Trophoblast cell (in vitro differentiated cells and primary cell): ENCODE data around the gene PLCH1.

Experiments
- DNase-seq, 2 donors: peaks; one replicate each; pipeline ENCODE4 v3.0.0-alpha.2; 2016
- H2AFZ ChIP-seq: 2 replicates; pipeline ENCODE4 v1.6.1; 2013; ENCODE audit warnings: low read length, moderate library complexity, mild to moderate bottlenecking; ENCODE audit not compliant: insufficient read depth, poor library complexity
- H2AK5ac ChIP-seq: 2 replicates; pipeline ENCODE4 v1.6.1; 2013; ENCODE audit warnings: mild to moderate bottlenecking, low read length
- H2BK120ac ChIP-seq: 2 replicates; pipeline ENCODE4 v1.6.1; 2013; ENCODE audit warnings: low read length, mild to moderate bottlenecking, moderate library complexity; ENCODE audit not compliant: insufficient read depth, poor library complexity
- H2BK12ac ChIP-seq: 2 replicates; pipeline ENCODE4 v1.6.1; 2013; ENCODE audit warnings: mild to moderate bottlenecking, low read length, moderate library complexity
- H2BK5ac ChIP-seq: 2 replicates; pipeline ENCODE4 v1.6.1; 2013; ENCODE audit warnings: low read length, low read depth, moderate library complexity, mild to moderate bottlenecking; ENCODE audit not compliant: poor library complexity
- H3K14ac ChIP-seq: 2 replicates; pipeline ENCODE4 v1.6.1; 2013; ENCODE audit warnings: mild to moderate bottlenecking, low read length
- H3K18ac ChIP-seq: 2 replicates; pipeline ENCODE4 v1.6.1; 2013; ENCODE audit warnings: mild to moderate bottlenecking, low read length
- H3K23ac ChIP-seq: 2 replicates; pipeline ENCODE4 v1.6.1; 2013; ENCODE audit warnings: low read length
- H3K27ac ChIP-seq: 2 replicates; pipeline ENCODE4 v1.5.1; 2013; ENCODE audit warnings: low read depth, mild to moderate bottlenecking, inconsistent platforms, low read length, moderate library complexity
- H3K27me3 ChIP-seq: 2 replicates; pipeline ENCODE4 v1.6.1; 2013; ENCODE audit warnings: inconsistent platforms, mild to moderate bottlenecking, low read length, moderate library complexity; ENCODE audit not compliant: insufficient read depth
- H3K36me3 ChIP-seq, 2 experiments: 1 replicate in 1 of 2; 2 replicates in 1 of 2; pipeline ENCODE4 v1.6.1; 2013; ENCODE audit warnings: low read length in 2 of 2, mild to moderate bottlenecking in 2 of 2, moderate library complexity in 1 of 2; ENCODE audit not compliant: insufficient read depth in 2 of 2, control insufficient read depth in 1 of 2
- H3K4ac ChIP-seq: 2 replicates; pipeline ENCODE4 v1.6.1; 2013; ENCODE audit warnings: low read depth, mild to moderate bottlenecking, low read length, moderate library complexity
- H3K4me1 ChIP-seq, 2 experiments: 1 replicate in 1 of 2; 2 replicates in 1 of 2; pipeline ENCODE4 v1.6.1; 2013; ENCODE audit warnings: low read length in 2 of 2, mild to moderate bottlenecking in 2 of 2, moderate library complexity in 1 of 2; ENCODE audit not compliant: insufficient read depth in 2 of 2, control insufficient read depth in 1 of 2
- H3K4me2 ChIP-seq: 2 replicates; pipeline ENCODE4 v1.6.1; 2013; ENCODE audit warnings: inconsistent platforms, mild to moderate bottlenecking, low read length, moderate library complexity
- H3K4me3 ChIP-seq: 2 replicates; pipeline ENCODE4 v1.5.1; 2013; ENCODE audit warnings: mild to moderate bottlenecking, low read depth, low read length, inconsistent platforms
- H3K79me1 ChIP-seq: one replicate; pipeline ENCODE4 v1.6.1; 2013; ENCODE audit warnings: low read length
- H3K79me2 ChIP-seq: 2 replicates; pipeline ENCODE4 v1.6.1; 2013; ENCODE audit warnings: low read length, mild to moderate bottlenecking; ENCODE audit not compliant: control insufficient read depth, insufficient read depth, poor library complexity
- H3K9ac ChIP-seq: 2 replicates; pipeline ENCODE4 v1.6.1; 2013; ENCODE audit warnings: mild to moderate bottlenecking, low read length
- H3K9me3 ChIP-seq: 2 replicates; pipeline ENCODE4 v1.6.1; 2013; ENCODE audit warnings: low read depth, mild to moderate bottlenecking, control low read depth, inconsistent platforms, low read length; ENCODE audit not compliant: insufficient read depth
- H4K12ac ChIP-seq: 2 replicates; pipeline ENCODE4 v1.6.1; 2013; ENCODE audit warnings: low read depth, mild to moderate bottlenecking, low read length, moderate library complexity
- H4K8ac ChIP-seq: 2 replicates; pipeline ENCODE4 v1.6.1; 2013; ENCODE audit warnings: low read depth, mild to moderate bottlenecking, low read length, moderate library complexity
- H4K91ac ChIP-seq: one replicate; pipeline ENCODE4 v1.6.1; 2013; ENCODE audit warnings: low read depth, mild to moderate bottlenecking, low read length, moderate library complexity
- WGBS: extraction: QIAGEN DNeasy Blood & Tissue Kit; methylation state at CpG from one replicate; pipeline ENCODE4 v1.1.7; 2013; ENCODE audit warnings: missing lambda C conversion rate; ENCODE audit not compliant: insufficient read length, insufficient coverage; ENCODE audit errors: extremely low coverage; 5-methylcytosine and 5-hydroxymethylcytosine counted together

The PLCH1 gene

DNA sequence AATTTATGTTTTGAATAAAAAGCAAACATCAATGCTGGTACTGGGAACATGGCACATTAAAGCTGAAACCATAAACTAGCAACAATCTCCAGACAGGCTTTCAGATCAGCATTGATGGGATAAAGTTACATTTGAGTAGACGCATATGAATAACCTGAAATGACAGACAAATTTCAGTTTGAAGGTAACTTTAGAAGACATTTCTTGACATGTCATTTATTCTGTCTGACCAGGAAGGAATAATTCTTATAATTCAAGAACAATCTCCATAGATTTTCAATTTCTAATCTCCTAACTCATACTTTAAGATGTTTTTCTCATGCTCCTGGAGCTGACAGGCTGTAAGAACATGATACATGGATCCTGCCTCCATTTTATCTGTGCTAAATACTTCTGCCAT, 69.8 kb downstream of the PLCH1 start:
- Histone ChIP-seq H3K36me3 (no peaks in the 10 kb centered on the region), H3K27me3 (no peaks in the 10 kb centered on the region), H3K79me1 (peaks cover 1% of the 10 kb centered on the region), H3K4me3 (no peak overlapping the region), H3K23ac (no peak overlapping the region), H3K14ac (no peak overlapping the region), H2BK5ac (no peak overlapping the region), H3K27ac (no peak overlapping the region), H3K9me3 (no peaks in the 10 kb centered on the region), H4K8ac (no peak overlapping the region), H3K79me2 (no peaks in the 10 kb centered on the region), H3K9ac (no peak overlapping the region), H4K91ac (no peak overlapping the region), H2AK5ac (no peak overlapping the region), H3K18ac (no peak overlapping the region), H2BK120ac (no peak overlapping the region), H3K4me2 (no peak overlapping the region), H4K12ac (no peak overlapping the region), H2AFZ (no peak overlapping the region), H3K4me1 (no peaks in the 10 kb centered on the region), H2BK12ac (no peak overlapping the region), H3K4ac (no peak overlapping the region)
- no CpG with 5 or more reads among the region's 1 CpG for WGBS
- no peak for DNase-seq

DNA sequence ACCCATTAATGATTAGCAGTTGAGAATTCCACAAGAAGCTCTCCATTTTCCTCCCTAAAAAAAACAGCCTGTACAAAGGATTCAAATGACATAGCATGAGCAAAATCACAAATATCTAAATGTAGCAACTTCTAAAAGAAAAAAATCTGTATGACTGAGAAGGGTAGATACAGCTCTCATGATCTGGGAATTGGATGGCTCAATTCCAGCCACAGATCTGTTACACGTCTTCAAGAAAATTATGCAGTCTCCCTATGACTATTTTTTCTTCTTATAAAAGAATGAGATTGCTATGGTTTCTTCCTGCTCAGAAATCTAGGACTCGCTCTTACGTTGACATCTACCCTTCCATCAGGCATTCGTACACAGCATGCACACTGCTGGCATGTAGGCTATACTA, 71.5 kb downstream of the PLCH1 start:
- H2AK5ac ChIP-seq = no peak overlapping the region
- no peaks in the 10 kb centered on the region for H3K4me1 ChIP-seq
- H4K91ac ChIP-seq = no peak overlapping the region
- no peak overlapping the region for H3K4me3 ChIP-seq
- WGBS = no CpG with 5 or more reads among the region's 4 CpGs
- no peaks in the 10 kb centered on the region for H3K79me2 ChIP-seq
- H3K4ac ChIP-seq = no peak overlapping the region
- no peak overlapping the region for H2BK12ac ChIP-seq
- no peak overlapping the region for H3K23ac ChIP-seq
- H2BK120ac ChIP-seq = no peak overlapping the region
- H2AFZ ChIP-seq = no peak overlapping the region
- DNase-seq = no peak
- H2BK5ac ChIP-seq = no peak overlapping the region
- no peaks in the 10 kb centered on the region for H3K36me3 ChIP-seq
- no peaks in the 10 kb centered on the region for H3K9me3 ChIP-seq
- no peak overlapping the region for H3K18ac ChIP-seq
- no peaks in the 10 kb centered on the region for H3K27me3 ChIP-seq
- H3K4me2 ChIP-seq = no peak overlapping the region
- H4K8ac ChIP-seq = no peak overlapping the region
- H3K79me1 ChIP-seq = peaks cover 1% of the 10 kb centered on the region
- H3K9ac ChIP-seq = no peak overlapping the region
- H4K12ac ChIP-seq = no peak overlapping the region
- no peak overlapping the region for H3K14ac ChIP-seq
- no peak overlapping the region for H3K27ac ChIP-seq

DNA sequence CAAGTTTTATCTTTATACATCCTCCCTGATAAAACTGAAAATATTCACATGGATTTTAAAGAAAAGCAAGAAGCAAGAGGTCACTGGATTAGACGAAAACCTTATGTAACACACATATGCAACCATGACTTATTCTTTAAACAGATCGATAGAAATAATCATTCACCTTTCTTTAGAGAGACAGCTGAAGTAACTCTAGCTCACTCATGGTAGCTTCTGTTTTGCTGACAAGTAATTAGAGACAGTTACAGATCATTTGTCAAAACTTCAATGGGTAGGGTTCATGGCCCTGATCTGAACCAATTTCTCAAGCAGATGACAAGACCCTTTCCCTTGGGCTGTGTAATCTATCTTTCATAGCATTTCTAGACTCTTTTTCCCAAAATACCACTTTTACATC, 74.5 kb downstream of the PLCH1 start:
- Histone ChIP-seq H3K9me3 (no peaks in the 10 kb centered on the region), H4K91ac (no peak overlapping the region), H3K23ac (no peak overlapping the region), H3K27me3 (no peaks in the 10 kb centered on the region), H4K8ac (no peak overlapping the region), H3K27ac (no peak overlapping the region), H3K14ac (no peak overlapping the region), H3K36me3 (no peaks in the 10 kb centered on the region), H3K4me1 (no peaks in the 10 kb centered on the region), H3K18ac (no peak overlapping the region), H3K79me2 (no peaks in the 10 kb centered on the region), H3K4ac (no peak overlapping the region), H2AFZ (no peak overlapping the region), H3K79me1 (no peaks in the 10 kb centered on the region), H2BK5ac (no peak overlapping the region), H2BK12ac (no peak overlapping the region), H2AK5ac (no peak overlapping the region), H4K12ac (no peak overlapping the region), H3K4me2 (no peak overlapping the region), H2BK120ac (no peak overlapping the region), H3K4me3 (no peak overlapping the region), H3K9ac (no peak overlapping the region)
- WGBS = no CpG with 5 or more reads among the region's 2 CpGs
- no peak for DNase-seq

DNA sequence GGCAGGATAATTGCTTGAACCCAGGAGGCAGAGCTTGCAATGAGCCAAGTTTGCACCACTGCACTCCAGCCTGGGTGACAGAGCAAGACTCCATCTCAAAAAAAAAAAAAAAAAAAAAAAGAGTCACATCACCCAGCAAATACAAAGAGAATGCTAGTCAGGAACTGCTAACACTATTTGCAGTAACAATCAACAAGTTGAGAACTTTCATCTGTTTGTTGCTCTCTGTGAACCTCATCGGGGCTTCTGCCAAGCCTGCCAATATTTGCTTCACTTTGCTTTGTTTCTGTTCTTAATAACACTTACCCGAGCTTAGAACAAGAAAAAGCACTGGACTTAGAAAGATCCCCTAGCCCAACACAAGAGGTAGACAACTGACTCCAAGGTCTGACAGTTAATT, 76.9 kb downstream of the PLCH1 start:
- no peak overlapping the region for H2BK12ac ChIP-seq
- H3K4me1 ChIP-seq = no peaks in the 10 kb centered on the region
- no peak for DNase-seq
- no peak overlapping the region for H3K9ac ChIP-seq
- no peak overlapping the region for H3K4me3 ChIP-seq
- H3K4me2 ChIP-seq = no peak overlapping the region
- no peak overlapping the region for H4K12ac ChIP-seq
- WGBS = no CpG with 5 or more reads among the region's 2 CpGs
- H2AFZ ChIP-seq = no peak overlapping the region
- no peaks in the 10 kb centered on the region for H3K36me3 ChIP-seq
- H3K27me3 ChIP-seq = no peaks in the 10 kb centered on the region
- H2BK120ac ChIP-seq = no peak overlapping the region
- no peak overlapping the region for H2AK5ac ChIP-seq
- no peak overlapping the region for H2BK5ac ChIP-seq
- H3K18ac ChIP-seq = no peak overlapping the region
- H4K8ac ChIP-seq = no peak overlapping the region
- H3K9me3 ChIP-seq = no peaks in the 10 kb centered on the region
- H3K4ac ChIP-seq = no peak overlapping the region
- H3K23ac ChIP-seq = no peak overlapping the region
- H4K91ac ChIP-seq = no peak overlapping the region
- H3K14ac ChIP-seq = no peak overlapping the region
- H3K27ac ChIP-seq = no peak overlapping the region
- no peaks in the 10 kb centered on the region for H3K79me1 ChIP-seq
- no peaks in the 10 kb centered on the region for H3K79me2 ChIP-seq
